CD8-positive, alpha-beta memory T cell (primary cell): ENCODE measurements around the gene CASS4. TPM values are rescaled to one million over a fixed set of nuclear protein-coding genes. Genes with fewer than 3 reads are reported as not detected.

Source experiments
- CTCF ChIA-PET: fragments of 350-600 bp; sonication (Branson Sonifier 250); formaldehyde crosslinking; loops from one replicate; lab custom pipeline; 2021; ENCODE audit warnings: antibody characterized with exemption; lab: Charles Lee
- POLR2A ChIA-PET: fragments of 350-600 bp; sonication (Branson Sonifier 250); formaldehyde crosslinking; loops from one replicate; lab custom pipeline; 2021; ENCODE audit warnings: antibody characterized with exemption; lab: Charles Lee
- DNase-seq, 5 donors: peaks; one replicate each; pipeline versions ENCODE4 v3.0.0 to v3.0.0-alpha.2; 2020 to 2022; ENCODE audit warnings: mixed read lengths in 1 of 5
- H3K27ac ChIP-seq: one replicate; pipeline ENCODE4 v1.7.0; 2013; ENCODE audit warnings: low read depth, mild to moderate bottlenecking, low read length, moderate library complexity
- H3K27me3 ChIP-seq: 2 replicates; pipeline ENCODE4 v1.7.0; 2013; ENCODE audit warnings: low read length, mild to moderate bottlenecking; ENCODE audit not compliant: insufficient read depth, poor library complexity, severe bottlenecking
- H3K36me3 ChIP-seq: 2 replicates; pipeline ENCODE4 v1.7.0; 2013; ENCODE audit warnings: mild to moderate bottlenecking, low read length, moderate library complexity; ENCODE audit not compliant: insufficient read depth
- H3K4me1 ChIP-seq: 2 replicates; pipeline ENCODE4 v1.7.0; 2013; ENCODE audit warnings: mild to moderate bottlenecking, low read length, moderate library complexity; ENCODE audit not compliant: insufficient read depth
- H3K4me3 ChIP-seq: 2 replicates; pipeline ENCODE4 v1.7.0; 2013; ENCODE audit warnings: mild to moderate bottlenecking, low read length
- H3K9me3 ChIP-seq: 2 replicates; pipeline ENCODE4 v1.7.0; 2013; ENCODE audit warnings: mild to moderate bottlenecking, low read length
- H3K27ac Mint-ChIP-seq, 8 donors: one replicate each; pipeline ENCODE4 v1.8.0; 2020 to 2021; ENCODE audit warnings: mixed read lengths in 8 of 8, mild to moderate bottlenecking in 6 of 8, inconsistent platforms in 3 of 8, moderate library complexity in 3 of 8
- H3K27me3 Mint-ChIP-seq, 2 donors: one replicate each; pipeline ENCODE4 v1.8.0; 2020 to 2021; ENCODE audit warnings: mixed read lengths in 2 of 2, mild to moderate bottlenecking in 1 of 2, moderate library complexity in 1 of 2
- H3K36me3 Mint-ChIP-seq, 3 donors: one replicate each; pipeline ENCODE4 v1.8.0; 2020 to 2021; ENCODE audit warnings: mixed read lengths in 3 of 3, inconsistent platforms in 1 of 3, mild to moderate bottlenecking in 1 of 3
- H3K4me1 Mint-ChIP-seq, 3 donors: one replicate each; pipeline ENCODE4 v1.8.0; 2020 to 2021; ENCODE audit warnings: mixed read lengths in 3 of 3, inconsistent platforms in 1 of 3, mild to moderate bottlenecking in 1 of 3
- H3K4me3 Mint-ChIP-seq, 7 donors: one replicate each; pipeline ENCODE4 v1.8.0; 2020 to 2021; ENCODE audit warnings: mixed read lengths in 7 of 7, mild to moderate bottlenecking in 6 of 7, moderate library complexity in 4 of 7, inconsistent platforms in 2 of 7
- H3K9me3 Mint-ChIP-seq, 5 donors: one replicate each; pipeline ENCODE4 v1.8.0; 2020 to 2022; ENCODE audit warnings: mixed read lengths in 5 of 5, mild to moderate bottlenecking in 3 of 5, moderate library complexity in 2 of 5, inconsistent platforms in 1 of 5
- polyA plus RNA-seq: library from polyadenylated mRNA; unstranded; fragments of 300-500 nt; fragmentation: Illumina TruSeq; gene quantifications from one replicate; pipeline ENCODE4 v1.2.3, GENCODE V29; 2021
- total RNA-seq, 2 experiments: library from RNA; stranded (reverse); gene quantifications; one replicate each; pipeline ENCODE4 v1.2.3, GENCODE V29; 2021

CASS4 gene
- total and polyA plus RNA-seq, 3 experiments from 2014 or later = 3.7 to 5.6 (median 3.7) TPM

DNA sequence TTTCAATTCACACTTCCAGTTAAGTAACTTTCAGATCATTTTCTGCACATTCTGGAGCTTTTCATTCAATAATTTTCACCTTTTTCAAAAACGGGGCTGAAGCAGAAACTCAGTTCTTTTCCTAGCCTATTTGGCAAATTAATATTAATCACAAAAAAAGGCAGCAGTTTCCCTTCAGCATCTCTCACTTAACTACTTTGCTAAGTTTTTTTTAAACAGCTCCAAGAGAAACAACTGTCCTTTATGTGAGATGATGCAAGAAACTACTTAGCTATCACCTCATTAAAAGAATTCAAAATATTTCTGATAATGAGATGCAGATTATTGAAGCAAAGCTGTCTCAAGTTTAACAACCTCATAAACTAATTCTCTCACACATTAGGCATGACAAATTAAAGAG, 11.8 kb downstream of the CASS4 start:
- H3K4me3 Mint-ChIP-seq = no peak overlapping the region
- H3K4me1 ChIP-seq = peaks cover 53% of the 10 kb centered on the region

DNA sequence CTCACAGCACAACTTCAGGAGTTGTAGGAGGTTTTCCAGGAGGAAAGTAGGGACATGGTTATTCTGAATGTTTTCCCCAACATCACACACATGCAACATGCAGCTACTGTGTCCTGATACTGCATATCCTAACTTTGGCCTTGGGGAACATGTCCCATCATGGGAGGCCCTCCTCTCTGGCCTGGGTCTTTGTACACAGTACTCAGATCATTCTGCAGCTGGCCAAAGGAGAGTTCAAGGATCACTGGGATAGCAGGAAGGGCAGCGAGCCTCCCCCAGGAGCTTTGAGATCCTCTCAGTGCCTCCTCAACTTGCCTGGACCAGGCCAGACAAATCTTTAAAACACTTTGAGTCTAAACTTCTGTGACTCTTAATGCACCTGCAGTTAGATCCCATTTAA, 12.9 kb downstream of the CASS4 start:
- Histone ChIP-seq H3K4me3 (no peak overlapping the region), H3K27me3 (no peaks in the 10 kb centered on the region), H3K36me3 (no peaks in the 10 kb centered on the region), H3K9me3 (no peaks in the 10 kb centered on the region), H3K27ac (no peak overlapping the region), H3K4me1 (peaks cover 53% of the 10 kb centered on the region)
- no peak overlapping the region for H3K4me3 Mint-ChIP-seq
- ChIA-PET CTCF (interaction anchor here (0.8 kb wide), 1 partner anchor 21 kb away, joined by 3 read pairs; no protein-coding TSS in a partner anchor), POLR2A (interaction anchor here (0.7 kb wide), 1 partner anchor 12 kb away, joined by 4 read pairs; no protein-coding TSS in a partner anchor)
- H3K36me3 Mint-ChIP-seq = peaks cover 4 to 9% (median 5%) of the 10 kb centered on the region in 3 donors
- peak overlapping the region in 1 of 8 donors; percentile 33 for H3K27ac Mint-ChIP-seq
- H3K27me3 Mint-ChIP-seq = no peaks in the 10 kb centered on the region
- peaks cover 46 to 62% (median 56%) of the 10 kb centered on the region in 3 donors for H3K4me1 Mint-ChIP-seq
- DNase-seq = no peak
- no peaks in the 10 kb centered on the region for H3K9me3 Mint-ChIP-seq

More for the DNA sequence above, 11.8 kb downstream of the CASS4 start:
- no peak for DNase-seq
- no peaks in the 10 kb centered on the region for H3K36me3 ChIP-seq
- Mint-ChIP-seq H3K36me3 (peaks cover 5 to 7% (median 6%) of the 10 kb centered on the region in 3 donors), H3K27ac (peak overlapping the region in 1 of 8 donors; percentile 27), H3K4me1 (peaks cover 39 to 57% (median 50%) of the 10 kb centered on the region in 3 donors), H3K9me3 (no peaks in the 10 kb centered on the region), H3K27me3 (peaks cover 0 to under 1% of the 10 kb centered on the region in 2 donors)
- ChIA-PET POLR2A (no interaction called here), CTCF (no interaction called here)
- H3K27me3 ChIP-seq = no peaks in the 10 kb centered on the region
- no peaks in the 10 kb centered on the region for H3K9me3 ChIP-seq
- no peak overlapping the region for H3K4me3 ChIP-seq
- H3K27ac ChIP-seq = no peak overlapping the region

DNA sequence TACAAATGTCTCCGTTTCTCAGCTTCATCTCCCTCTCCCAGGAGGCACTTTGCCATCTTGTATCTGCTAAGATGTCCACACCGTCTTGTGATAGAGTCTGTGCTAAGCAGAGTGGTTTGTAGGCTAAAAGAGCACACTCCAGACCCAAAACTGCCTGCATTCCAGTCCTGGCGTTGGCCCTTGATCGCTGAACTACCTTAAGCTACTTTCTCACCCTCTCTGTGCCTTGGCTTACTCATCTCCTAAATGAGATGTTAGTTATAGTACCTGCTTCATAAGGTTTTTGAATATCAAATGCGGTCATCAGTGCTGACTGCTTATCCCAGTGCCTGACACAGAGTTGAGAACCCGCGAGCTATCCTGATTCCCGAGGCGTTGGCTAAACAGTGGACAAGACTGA, 14.0 kb downstream of the CASS4 start:
- Mint-ChIP-seq H3K27ac (peak overlapping the region in 2 of 8 donors; percentile 33 to 37), H3K4me3 (no peak overlapping the region), H3K27me3 (peaks cover 0 to 1% of the 10 kb centered on the region in 2 donors), H3K9me3 (no peaks in the 10 kb centered on the region), H3K36me3 (peaks cover 3 to 9% (median 4%) of the 10 kb centered on the region in 3 donors), H3K4me1 (peaks cover 51 to 64% (median 62%) of the 10 kb centered on the region in 3 donors)
- no peaks in the 10 kb centered on the region for H3K36me3 ChIP-seq
- ChIA-PET CTCF (no interaction called here), POLR2A (no interaction called here)
- H3K4me1 ChIP-seq = peaks cover 51% of the 10 kb centered on the region
- DNase-seq = no peak
- H3K27me3 ChIP-seq = no peaks in the 10 kb centered on the region
- H3K9me3 ChIP-seq = no peaks in the 10 kb centered on the region
- H3K4me3 ChIP-seq = no peak overlapping the region
- no peak overlapping the region for H3K27ac ChIP-seq

GRCh38 chr20:56426926-56427325, 14.9 kb downstream of the CASS4 start:
- Histone ChIP-seq H3K9me3 (no peaks in the 10 kb centered on the region), H3K27me3 (no peaks in the 10 kb centered on the region), H3K27ac (no peak overlapping the region), H3K4me1 (peaks cover 42% of the 10 kb centered on the region), H3K4me3 (no peak overlapping the region), H3K36me3 (no peaks in the 10 kb centered on the region)
- Mint-ChIP-seq H3K4me1 (peaks cover 45 to 60% (median 58%) of the 10 kb centered on the region in 3 donors), H3K4me3 (no peak overlapping the region), H3K36me3 (peaks cover 2 to 9% (median 2%) of the 10 kb centered on the region in 3 donors), H3K9me3 (no peaks in the 10 kb centered on the region), H3K27me3 (peaks cover 0 to 1% of the 10 kb centered on the region in 2 donors), H3K27ac (peak overlapping the region in 1 of 8 donors; percentile 5)
- ChIA-PET CTCF (no interaction called here), POLR2A (no interaction called here)
- no peak for DNase-seq

DNA sequence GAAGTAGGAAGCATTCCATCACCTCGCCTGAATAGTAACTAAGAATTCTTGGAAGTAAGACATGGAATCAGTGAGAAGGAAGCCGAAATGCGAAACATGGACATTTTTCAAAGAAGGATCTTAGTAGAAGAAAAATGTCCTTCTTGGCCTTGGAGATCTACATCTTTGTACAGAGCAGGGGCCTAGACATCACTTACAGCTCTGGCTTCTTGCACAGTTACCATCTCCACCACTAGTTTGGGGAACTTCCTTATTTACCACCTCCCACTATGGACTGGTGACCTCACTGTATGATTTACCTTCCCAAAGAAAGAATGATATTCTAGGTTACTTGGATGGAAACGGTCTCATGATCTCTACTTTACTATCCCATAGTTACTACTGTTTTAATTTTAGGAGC, 15.7 kb downstream of the CASS4 start:
- H3K36me3 ChIP-seq = no peaks in the 10 kb centered on the region
- Mint-ChIP-seq H3K27ac (peak overlapping the region in 4 of 8 donors; percentile 16 to 66 (median 36)), H3K4me1 (peaks cover 39 to 54% (median 52%) of the 10 kb centered on the region in 3 donors), H3K36me3 (peaks cover 0 to 9% (median 2%) of the 10 kb centered on the region in 3 donors), H3K4me3 (peak overlapping the region in 5 of 7 donors; percentile 5 to 90 (median 25)), H3K9me3 (no peaks in the 10 kb centered on the region), H3K27me3 (peaks cover 0 to 1% of the 10 kb centered on the region in 2 donors)
- no peak overlapping the region for H3K27ac ChIP-seq
- DNase-seq = no peak
- H3K4me3 ChIP-seq = no peak overlapping the region
- POLR2A ChIA-PET = no interaction called here
- no peaks in the 10 kb centered on the region for H3K27me3 ChIP-seq
- CTCF ChIA-PET = interaction anchor here (1.7 to 3.2 kb wide), 2 partner anchors 8 to 41 kb away, joined by 5 to 11 read pairs; partner anchors contain the start of gene RTF2
- H3K4me1 ChIP-seq = peaks cover 38% of the 10 kb centered on the region
- H3K9me3 ChIP-seq = no peaks in the 10 kb centered on the region

- H3K27ac ChIP-seq = no peak overlapping the region
- no peak for DNase-seq
- H3K27ac Mint-ChIP-seq = peak overlapping the region in 7 of 8 donors; percentile 25 to 94 (median 41)
- H3K4me1 Mint-ChIP-seq = peaks cover 44 to 59% (median 54%) of the 10 kb centered on the region in 3 donors
- H3K36me3 Mint-ChIP-seq = peaks cover 0 to 9% (median 2%) of the 10 kb centered on the region in 3 donors
- peaks cover 0 to 1% of the 10 kb centered on the region in 2 donors for H3K27me3 Mint-ChIP-seq
- H3K9me3 ChIP-seq = no peaks in the 10 kb centered on the region
- H3K9me3 Mint-ChIP-seq = no peaks in the 10 kb centered on the region
- no peak overlapping the region for H3K4me3 ChIP-seq
- H3K4me3 Mint-ChIP-seq = peak overlapping the region in 6 of 7 donors; percentile 30 to 91 (median 88)
- peaks cover 40% of the 10 kb centered on the region for H3K4me1 ChIP-seq
- ChIA-PET POLR2A (no interaction called here), CTCF (interaction anchor here (1.2 to 3.2 kb wide), 3 partner anchors 9 to 40 kb away, joined by 3 to 11 read pairs (median 5); partner anchors contain the start of gene RTF2)
- no peaks in the 10 kb centered on the region for H3K36me3 ChIP-seq
- H3K27me3 ChIP-seq = no peaks in the 10 kb centered on the region
These were observed 16.4 kb downstream of the CASS4 start for GRCh38 chr20:56428410-56428809.

GRCh38 chr20:56428881-56429280, 16.8 kb downstream of the CASS4 start:
- Mint-ChIP-seq H3K4me1 (peaks cover 49 to 64% (median 58%) of the 10 kb centered on the region in 3 donors), H3K4me3 (peak overlapping the region; percentile 72 to 91 (median 88)), H3K36me3 (peaks cover 0 to 10% (median 2%) of the 10 kb centered on the region in 3 donors), H3K27me3 (peaks cover 0 to 1% of the 10 kb centered on the region in 2 donors), H3K27ac (peak overlapping the region; percentile 41 to 98 (median 94)), H3K9me3 (no peaks in the 10 kb centered on the region)
- Histone ChIP-seq H3K4me1 (peaks cover 45% of the 10 kb centered on the region), H3K36me3 (no peaks in the 10 kb centered on the region), H3K9me3 (no peaks in the 10 kb centered on the region), H3K4me3 (peak overlapping the region; percentile 63), H3K27me3 (no peaks in the 10 kb centered on the region), H3K27ac (no peak overlapping the region)
- CTCF ChIA-PET = interaction anchor here (1.2 to 3.2 kb wide), 4 partner anchors 9 to 40 kb away, joined by 3 to 11 read pairs (median 4); partner anchors contain the start of genes AURKA, CSTF1 and RTF2
- POLR2A ChIA-PET = no interaction called here
- DNase-seq = no peak

DNA sequence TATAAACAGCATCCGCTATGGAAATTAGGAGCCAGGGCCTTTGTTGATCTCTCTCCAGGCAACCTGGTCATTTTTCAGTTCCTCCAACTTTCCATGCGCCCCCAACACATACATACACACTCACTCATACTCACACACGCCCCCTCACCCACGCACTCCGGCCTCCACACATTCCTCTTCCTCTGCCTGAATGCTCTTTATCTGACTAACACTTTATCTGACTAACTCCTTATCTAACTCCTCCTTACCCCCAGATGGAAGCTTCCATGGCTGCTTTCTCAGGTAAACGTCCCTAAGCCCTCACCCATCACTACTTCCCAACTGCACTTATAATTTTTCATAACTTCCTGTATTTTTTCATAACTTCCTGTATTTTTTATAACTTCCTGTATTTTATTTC, 17.4 kb downstream of the CASS4 start:
- no peak overlapping the region for H3K27ac ChIP-seq

More for the DNA sequence above, 17.4 kb downstream of the CASS4 start:
- peak overlapping the region; percentile 41 to 98 (median 94) for H3K27ac Mint-ChIP-seq
- peaks cover 0 to 14% (median 2%) of the 10 kb centered on the region in 3 donors for H3K36me3 Mint-ChIP-seq
- DNase-seq = no peak
- peak overlapping the region; percentile 63 for H3K4me3 ChIP-seq
- no peaks in the 10 kb centered on the region for H3K36me3 ChIP-seq
- peaks cover 0 to 1% of the 10 kb centered on the region in 2 donors for H3K27me3 Mint-ChIP-seq
- H3K4me3 Mint-ChIP-seq = peak overlapping the region; percentile 72 to 91 (median 88)
- H3K27me3 ChIP-seq = no peaks in the 10 kb centered on the region
- ChIA-PET POLR2A (no interaction called here), CTCF (interaction anchor here (1.2 to 3.2 kb wide), 4 partner anchors 10 to 37 kb away, joined by 3 to 11 read pairs (median 4); partner anchors contain the start of genes AURKA and CSTF1)
- peaks cover 49% of the 10 kb centered on the region for H3K4me1 ChIP-seq
- no peaks in the 10 kb centered on the region for H3K9me3 ChIP-seq
- peaks cover 52 to 69% (median 63%) of the 10 kb centered on the region in 3 donors for H3K4me1 Mint-ChIP-seq
- H3K9me3 Mint-ChIP-seq = no peaks in the 10 kb centered on the region
